VCaP (cell line): ENCODE measurements around the gene EXOSC10.
"Not testable (repeated sequence)": the region's sequence is repeated elsewhere in the genome, so short reads cannot be mapped to it uniquely, and the experiment has no call there.

ENCODE experiments used
- H3K27ac ChIP-seq: fragments of 450-650 bp; 2 replicates; pipeline ENCODE4 v1.5.1; 2017
- TF ChIP-seq, protein P1 (sequence below): fragments of 450-650 bp; conservative IDR thresholded peaks from 2 replicates; pipeline ENCODE4 v1.5.1; 2017; ENCODE audit warnings: mild to moderate bottlenecking, moderate library complexity

Gene EXOSC10

DNA sequence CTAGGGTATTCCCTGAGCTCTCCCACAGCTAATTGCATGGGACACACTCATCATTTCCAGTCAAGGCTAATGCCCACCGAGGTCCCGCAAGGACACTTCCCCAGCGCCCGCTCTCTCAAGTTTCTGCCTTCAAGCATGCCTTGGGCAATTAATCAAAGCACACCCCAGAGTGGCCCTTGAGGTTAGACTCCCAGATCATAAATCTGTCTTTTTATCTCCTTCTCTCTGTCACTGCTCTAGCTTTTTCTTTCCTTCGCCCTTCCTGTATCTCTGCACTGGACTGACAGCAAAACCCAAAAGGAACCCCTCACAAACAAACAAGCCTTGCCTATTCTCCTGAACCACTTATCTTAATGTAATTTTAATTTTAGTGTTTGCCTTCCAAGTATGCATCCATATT is 7.9 kb upstream of the EXOSC10 start:
- no peak overlapping the region for H3K27ac ChIP-seq
- TF ChIP-seq, protein P1, sequence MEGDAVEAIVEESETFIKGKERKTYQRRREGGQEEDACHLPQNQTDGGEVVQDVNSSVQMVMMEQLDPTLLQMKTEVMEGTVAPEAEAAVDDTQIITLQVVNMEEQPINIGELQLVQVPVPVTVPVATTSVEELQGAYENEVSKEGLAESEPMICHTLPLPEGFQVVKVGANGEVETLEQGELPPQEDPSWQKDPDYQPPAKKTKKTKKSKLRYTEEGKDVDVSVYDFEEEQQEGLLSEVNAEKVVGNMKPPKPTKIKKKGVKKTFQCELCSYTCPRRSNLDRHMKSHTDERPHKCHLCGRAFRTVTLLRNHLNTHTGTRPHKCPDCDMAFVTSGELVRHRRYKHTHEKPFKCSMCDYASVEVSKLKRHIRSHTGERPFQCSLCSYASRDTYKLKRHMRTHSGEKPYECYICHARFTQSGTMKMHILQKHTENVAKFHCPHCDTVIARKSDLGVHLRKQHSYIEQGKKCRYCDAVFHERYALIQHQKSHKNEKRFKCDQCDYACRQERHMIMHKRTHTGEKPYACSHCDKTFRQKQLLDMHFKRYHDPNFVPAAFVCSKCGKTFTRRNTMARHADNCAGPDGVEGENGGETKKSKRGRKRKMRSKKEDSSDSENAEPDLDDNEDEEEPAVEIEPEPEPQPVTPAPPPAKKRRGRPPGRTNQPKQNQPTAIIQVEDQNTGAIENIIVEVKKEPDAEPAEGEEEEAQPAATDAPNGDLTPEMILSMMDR = no peak

- H3K27ac ChIP-seq = no peak overlapping the region
- TF ChIP-seq, protein P1 = no peak
These were observed 5.9 kb upstream of the EXOSC10 start for GRCh38 chr1:11105586-11105985.

GRCh38 chr1:11101347-11101746 is 1.7 kb upstream of the EXOSC10 start:
- TF ChIP-seq, protein P1 = no peak
- no peak overlapping the region for H3K27ac ChIP-seq

GRCh38 chr1:11100806-11101205 is 1.1 kb upstream of the EXOSC10 start:
- H3K27ac ChIP-seq = not testable (repeated sequence)

DNA sequence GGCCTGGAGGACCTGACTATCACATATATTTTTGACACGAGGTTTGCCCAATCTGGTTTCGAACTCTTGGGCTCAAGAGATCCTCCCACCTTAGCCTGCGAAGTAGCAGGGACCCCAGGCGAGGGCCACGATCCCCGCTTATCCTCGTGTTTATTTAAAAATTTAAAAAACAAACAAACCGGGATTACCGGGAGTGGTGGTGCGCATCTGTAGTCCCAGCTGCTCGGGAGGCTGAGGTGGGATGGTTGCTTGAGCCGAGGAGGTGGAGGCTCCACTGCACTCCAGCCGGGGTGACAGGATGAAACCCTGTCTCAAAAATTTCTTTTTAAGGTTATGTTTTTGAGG is 452 bp upstream of the EXOSC10 start:
- TF ChIP-seq, protein P1 = no peak
- H3K27ac ChIP-seq = peak overlapping the region; percentile 90

DNA sequence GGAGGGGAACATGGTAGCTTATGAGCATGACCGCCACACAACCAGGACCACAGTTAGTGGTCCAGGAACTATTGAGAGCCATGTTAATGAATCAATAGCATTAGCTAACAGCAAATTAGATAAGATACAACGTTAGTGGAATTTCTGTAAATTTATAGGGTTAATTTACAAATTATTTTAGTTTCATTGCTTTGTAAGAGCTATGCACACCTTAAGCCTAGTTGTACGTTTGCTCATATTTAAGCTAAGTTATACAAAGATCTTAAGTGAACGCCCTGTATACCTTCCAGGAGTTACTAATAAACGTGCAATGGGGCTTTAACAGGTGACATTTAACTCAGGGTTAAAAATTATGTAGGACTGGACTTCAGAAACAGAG is 749 bp downstream of the EXOSC10 start:
- H3K27ac ChIP-seq = peak overlapping the region; percentile 90
- TF ChIP-seq, protein P1 = no peak

DNA sequence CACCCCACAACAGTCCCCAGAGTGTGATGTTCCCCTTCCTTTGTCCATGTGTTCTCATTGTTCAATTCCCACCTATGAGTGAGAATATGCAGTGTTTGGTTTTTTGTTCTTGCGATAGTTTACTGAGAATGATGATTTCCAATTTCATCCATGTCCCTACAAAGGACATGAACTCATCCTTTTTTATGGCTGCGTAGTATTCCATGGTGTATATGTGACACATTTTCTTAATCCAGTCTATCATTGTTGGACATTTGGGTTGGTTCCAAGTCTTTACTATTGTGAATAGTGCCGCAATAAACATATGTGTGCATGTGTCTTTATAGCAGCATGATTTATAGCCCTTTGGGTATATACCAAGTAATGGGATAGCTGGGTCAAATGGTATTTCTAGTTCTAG is 15.9 kb downstream of the EXOSC10 start:
- H3K27ac ChIP-seq = not testable (repeated sequence)

GRCh38 chr1:11080931-11081330 is 18.7 kb downstream of the EXOSC10 start:
- TF ChIP-seq, protein P1 = no peak
- H3K27ac ChIP-seq = no peak overlapping the region

DNA sequence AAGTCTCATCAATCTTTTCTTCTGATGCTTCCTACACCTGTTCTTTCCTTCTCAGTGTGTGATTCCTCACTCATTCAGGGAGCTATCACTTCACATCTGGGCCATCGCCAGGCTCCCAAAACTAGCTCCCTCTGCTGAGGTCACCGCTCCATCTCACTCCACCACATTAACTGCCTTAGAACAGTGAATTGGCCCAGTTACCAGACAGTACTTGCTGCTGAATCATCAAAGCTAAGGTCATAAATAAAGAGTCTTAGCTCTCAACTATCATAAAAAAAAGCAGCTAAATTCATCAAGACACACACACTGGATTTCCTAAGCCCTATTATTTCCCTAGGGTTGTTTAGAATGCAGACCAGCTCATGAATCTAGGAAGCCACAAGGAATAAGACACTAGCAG is 21.0 kb downstream of the EXOSC10 start:
- H3K27ac ChIP-seq = no peak overlapping the region
- TF ChIP-seq, protein P1 = no peak

DNA sequence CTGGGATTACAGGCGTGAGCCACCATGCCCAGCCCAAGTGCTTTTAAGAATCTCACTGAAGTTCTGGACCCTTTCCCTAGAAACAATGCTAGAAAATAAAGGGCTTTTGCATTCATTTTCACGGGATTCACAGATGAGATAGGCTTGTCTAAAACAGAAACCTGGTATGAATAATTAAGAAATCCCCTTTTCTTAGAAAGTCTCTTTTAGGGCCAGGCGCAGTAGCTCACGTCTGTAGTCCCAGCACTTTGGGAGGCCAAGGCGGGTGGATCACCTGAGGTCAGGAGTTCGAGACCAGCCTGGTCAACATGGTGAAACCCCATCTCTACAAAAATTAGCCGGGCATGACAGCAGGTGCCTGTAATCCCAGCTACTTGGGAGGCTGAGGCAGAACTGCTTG is 26.3 kb downstream of the EXOSC10 start:
- peak overlapping the region; percentile 56 for H3K27ac ChIP-seq
